ENCODE measurements around the gene SPPL2C.

DNA sequence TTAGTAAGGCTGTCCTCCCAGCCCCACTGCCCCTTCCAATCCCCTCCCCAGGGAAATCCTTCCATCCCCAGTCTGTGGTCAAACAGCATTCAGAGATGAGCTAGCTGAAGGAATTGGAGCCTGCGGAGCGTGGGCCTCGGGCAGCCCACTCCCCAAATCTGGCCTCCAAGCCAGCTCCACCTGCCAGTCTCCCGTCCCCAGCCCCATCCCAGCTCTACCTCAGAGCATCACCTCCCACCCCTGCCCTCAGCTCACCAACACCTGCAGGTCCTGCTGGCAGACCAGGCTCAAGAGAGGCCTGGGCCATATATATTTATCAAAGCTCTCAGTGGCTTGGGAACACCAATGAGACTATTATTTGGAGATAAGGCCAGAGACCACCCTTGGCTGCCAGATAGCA, 5.2 kb upstream of the SPPL2C start:
- TF ChIP-seq CTCF (IDR thresholded peaks at IDR 0.05; ENCODE audit: control extremely low read depth in 1 of 3, insufficient read depth in 1 of 3, low read depth in 1 of 3, low read length in 3 of 3) (no peak), CHD1 (IDR thresholded peaks at IDR 0.05; ENCODE audit: low read depth, low read length) (no peak), SUZ12 (IDR thresholded peaks at IDR 0.05; ENCODE audit: low read length) (no peak), SIN3A (conservative IDR thresholded peaks at IDR 0.05 in 1 of 2, IDR thresholded peaks at IDR 0.05 in 1 of 2; ENCODE audit: low read depth in 1 of 2, low read length in 2 of 2) (no peak), CBX8 (IDR thresholded peaks at IDR 0.05; ENCODE audit: borderline replicate concordance, low read depth, low read length) (no peak), EZH2 (IDR thresholded peaks at IDR 0.05; ENCODE audit: low read depth, low read length, severe bottlenecking) (no peak), POLR2A (IDR thresholded peaks at IDR 0.05; ENCODE audit: control extremely low read depth in 1 of 2, low read depth in 2 of 2, low read length in 2 of 2) (no peak)

All from H1 (cell line).